NCI-H2227 (cell line): Measurements from ENCODE around the gene RDX.
"Not testable (repeated sequence)": the region's sequence is repeated elsewhere in the genome, so short reads cannot be mapped to it uniquely, and the experiment has no call there.

Experiments used
- DNase-seq: peaks from one replicate; lab custom pipeline; 2025; ENCODE audit not compliant: unreplicated experiment; lab: John Stamatoyannopoulos, UW

RDX gene

DNA sequence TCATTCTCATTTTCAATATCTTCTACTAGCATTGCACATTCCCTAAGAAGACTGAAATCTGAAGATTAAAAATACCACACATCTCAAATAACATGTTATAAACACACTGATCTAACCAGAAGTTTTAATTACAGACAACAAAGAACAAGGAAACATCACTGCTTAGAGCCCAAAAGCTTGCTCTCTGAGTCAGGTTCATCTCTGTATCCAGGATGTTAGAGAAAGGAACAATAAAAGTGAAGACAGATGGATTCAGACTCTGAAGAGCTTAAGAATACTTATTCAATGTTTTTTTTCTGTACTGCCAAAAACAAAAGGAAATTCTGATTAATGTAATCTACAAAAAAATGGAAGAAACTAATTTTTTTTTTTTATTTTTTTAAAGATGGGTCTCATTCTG lies 16.5 kb downstream of the RDX start:
- no peak for DNase-seq

DNA sequence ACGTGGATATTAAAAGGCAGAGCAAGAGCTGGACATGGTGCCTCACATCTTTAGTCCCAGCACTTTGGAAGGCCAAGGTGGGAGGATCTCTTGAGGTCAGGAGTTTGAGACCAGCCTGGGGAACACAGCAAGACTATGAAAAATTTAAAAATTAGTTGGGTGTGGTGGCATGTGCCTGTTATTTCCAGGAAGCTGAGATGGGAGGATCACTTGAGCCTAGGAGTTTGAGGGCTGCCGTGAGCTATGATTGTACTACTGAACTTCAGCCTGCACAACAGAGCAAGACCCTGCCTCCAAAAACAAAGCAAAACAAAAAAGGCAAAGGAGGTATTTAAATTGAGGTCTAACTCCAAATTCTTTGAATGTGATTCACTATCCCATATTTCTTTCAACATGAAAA lies 23.5 kb downstream of the RDX start:
- DNase-seq: no peak

DNA sequence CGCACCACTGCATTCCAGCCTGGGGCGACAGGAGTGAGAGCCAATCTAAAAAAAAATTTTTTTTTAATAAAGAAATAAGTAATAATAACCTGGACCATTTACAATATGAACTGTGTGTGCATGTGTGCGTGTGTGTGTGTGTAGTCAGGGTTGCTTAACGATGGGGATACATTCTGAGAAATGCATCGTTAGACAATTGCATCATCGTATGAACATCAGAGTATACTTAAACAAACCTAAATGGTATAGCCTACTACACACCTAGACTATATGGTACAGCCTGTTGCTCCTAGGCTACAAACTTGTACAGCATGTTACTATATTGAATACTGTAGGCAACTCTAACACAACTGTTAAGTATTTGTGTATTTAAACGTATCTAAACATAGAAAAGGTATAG lies 26.4 kb downstream of the RDX start:
- DNase-seq: no peak

DNA sequence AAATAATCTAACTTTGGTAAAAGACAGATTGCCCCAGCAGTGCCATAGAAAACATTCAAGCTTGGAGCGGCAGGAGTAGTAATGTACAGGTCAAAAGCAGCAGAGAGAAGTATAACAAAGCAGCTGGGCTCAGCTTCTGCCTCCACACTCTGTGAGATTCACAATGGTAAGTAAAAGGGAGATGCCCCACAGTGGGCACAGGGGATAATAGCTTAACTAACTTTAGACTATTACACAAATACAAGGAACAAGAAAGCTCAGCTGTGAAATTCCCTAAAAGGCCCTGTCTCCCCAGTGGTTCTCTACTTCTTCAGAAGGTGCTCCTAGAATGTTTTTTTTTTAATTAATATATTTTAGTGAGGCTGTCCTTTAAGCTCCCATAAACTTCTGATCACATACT lies 28.0 kb downstream of the RDX start:
- no peak for DNase-seq

DNA sequence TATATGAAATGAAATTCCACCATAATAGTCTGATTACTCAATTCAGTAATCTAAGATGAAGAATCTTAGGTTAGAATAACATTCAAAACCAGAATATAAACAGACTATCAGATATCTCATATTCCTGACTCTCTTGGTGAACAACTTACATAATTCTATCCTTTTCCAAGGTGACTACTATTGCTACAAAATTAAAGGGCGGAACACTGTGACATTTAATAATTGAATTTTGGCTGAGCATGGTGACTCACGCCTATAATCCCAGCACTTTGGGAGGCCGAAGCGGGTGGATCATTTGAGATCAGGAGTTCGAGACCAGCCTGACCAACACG lies 34.4 kb downstream of the RDX start:
- no peak for DNase-seq

DNA sequence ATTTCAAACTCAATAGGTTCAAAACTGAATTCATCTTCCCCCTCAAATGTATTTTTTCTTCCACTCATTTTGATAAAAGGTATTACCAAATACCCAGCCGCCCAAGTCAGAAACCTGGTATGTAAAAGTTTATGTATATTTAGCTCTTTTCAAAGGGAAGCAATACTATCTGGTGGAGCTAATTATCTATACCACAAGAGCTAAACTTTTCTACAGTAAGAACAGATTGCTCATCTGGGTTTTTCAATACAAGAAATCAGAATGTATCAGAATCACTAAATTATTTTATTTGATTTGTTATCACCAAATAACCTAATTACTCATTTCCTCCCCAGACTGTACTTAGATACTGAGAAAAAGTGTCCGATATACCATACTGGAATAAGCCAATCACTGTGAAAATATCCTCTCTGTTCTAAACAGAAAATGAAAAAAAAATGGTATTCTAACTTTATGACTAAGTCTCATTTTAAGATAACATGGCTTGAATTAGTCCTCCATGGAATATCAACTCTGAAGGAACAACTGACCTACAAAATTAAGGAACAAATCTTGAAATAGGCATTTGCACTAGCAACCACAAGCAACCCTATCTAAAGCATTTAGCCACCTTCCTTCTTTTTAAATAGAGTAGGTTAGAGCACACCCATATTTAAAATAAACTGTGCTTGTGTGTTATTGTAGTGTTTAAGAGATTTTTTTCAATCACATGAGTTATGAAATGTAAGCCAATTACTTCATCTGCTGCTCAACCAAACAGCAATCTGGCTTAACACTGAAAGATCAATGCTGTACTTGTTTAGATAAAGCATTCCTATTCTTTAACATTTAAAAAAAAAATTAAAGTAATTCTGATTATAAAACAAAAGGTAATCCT lies 35.0 kb downstream of the RDX start:
- no peak for DNase-seq

DNA sequence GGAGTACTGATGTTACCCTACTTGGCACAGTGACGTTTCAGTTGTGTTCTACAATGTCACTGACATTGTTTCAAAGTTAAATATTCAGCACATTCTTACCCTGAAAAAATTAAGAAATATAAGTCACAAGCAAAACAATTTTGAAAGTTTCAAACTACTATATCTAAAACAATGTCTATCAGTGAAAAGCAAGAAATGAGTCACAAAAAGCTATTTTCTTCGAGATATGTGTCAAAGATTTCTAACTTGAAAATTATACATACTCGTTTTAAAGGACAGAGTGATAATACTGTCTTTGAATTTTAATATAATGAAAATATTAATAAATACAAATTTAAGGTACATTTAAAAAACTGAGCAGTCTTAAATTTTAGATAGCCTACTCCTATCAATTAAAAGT lies 42.9 kb downstream of the RDX start:
- DNase-seq: no peak

DNA sequence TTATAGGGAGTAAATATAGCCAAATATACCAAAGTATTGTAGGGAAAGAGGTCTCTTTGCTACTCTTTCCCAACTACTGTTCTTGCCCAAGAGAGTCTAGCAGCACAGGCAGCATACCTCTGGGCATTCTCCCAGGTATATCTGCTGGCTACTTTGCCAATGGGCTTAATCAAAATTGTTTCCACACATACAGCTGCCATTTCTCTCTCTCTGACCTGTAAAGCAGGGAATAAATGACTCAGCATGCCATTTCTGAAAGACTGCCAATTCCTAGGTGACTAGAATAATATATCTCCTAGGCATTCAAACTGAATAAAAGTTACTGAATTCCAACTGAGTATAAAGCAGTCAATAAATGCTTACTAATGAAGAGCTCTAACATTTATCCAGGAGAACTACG lies 44.6 kb downstream of the RDX start:
- no peak for DNase-seq

DNA sequence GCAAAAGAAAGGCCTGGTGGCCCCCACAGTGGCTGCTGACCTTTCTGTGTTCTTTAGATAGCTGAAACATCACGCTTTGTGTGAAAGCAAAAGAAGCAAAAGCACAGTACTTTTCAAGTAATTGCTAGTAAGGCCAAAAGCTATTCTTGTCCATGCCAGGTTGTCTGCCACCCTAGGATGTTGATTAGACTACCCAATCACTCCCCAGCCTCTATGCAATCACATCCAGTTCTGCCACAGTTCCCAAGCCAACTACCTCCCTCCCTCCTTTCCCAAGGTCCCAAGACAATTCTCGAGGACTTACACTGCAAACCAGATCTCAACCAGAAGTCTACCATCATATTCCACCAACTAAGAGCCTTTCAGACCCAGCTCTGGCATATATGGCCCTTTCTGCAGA lies 46.2 kb downstream of the RDX start:
- DNase-seq: no peak

DNA sequence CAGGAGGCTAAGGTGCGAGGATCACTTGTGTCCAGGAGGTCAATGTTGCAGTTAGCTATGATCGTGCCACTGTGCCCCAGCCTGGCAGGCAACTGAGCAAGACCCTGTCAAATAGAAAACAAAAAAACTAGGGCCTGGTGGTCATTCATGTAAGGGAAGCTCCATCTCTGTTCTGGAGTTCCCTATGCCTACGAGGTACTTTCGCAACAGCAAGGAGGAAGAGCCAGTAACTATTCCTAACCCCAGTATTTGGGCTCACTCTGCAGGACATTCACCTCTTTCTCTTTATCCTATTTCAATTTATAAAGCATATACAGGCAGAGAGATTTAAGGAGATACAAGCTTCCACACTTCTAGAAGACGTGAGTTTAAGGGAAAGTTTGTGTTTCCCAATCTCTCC lies 46.6 kb downstream of the RDX start:
- DNase-seq: no peak

DNA sequence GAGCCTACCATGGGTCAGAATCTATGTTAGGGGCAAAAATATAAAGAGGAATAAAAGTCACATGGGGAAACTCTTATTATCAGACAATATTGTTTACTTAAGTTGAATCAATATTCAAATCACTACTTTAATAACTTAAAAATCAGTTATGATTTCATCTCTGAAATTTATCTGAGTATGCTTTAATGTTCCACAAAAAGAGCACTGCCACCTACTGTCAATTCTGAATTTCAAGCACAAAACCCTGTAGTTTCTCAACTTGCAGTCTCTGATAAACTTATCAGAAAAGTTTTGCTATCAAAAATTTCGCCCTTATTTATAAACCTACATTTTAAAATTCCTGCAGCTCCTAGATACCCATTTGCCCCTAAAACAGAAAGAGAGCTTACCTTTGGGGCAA lies 47.3 kb downstream of the RDX start:
- no peak for DNase-seq

DNA sequence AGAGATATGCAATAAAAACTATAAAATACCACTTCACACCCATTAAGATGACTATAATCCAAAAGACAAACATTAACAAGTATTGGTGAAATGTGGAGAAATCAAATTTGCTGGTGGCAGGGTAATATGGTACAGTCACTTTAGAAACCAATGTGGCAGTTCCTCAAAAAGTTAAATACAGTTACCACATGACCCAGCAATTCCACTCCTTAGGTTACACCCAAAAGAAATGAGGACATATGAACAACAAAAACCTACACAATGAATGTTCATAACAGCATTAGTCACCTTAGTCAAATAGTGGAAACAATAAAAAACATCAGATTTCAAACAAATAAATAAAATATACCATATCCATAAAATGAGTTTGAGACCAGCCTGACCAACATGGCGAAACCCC lies 52.6 kb downstream of the RDX start:
- DNase-seq: no peak

DNA sequence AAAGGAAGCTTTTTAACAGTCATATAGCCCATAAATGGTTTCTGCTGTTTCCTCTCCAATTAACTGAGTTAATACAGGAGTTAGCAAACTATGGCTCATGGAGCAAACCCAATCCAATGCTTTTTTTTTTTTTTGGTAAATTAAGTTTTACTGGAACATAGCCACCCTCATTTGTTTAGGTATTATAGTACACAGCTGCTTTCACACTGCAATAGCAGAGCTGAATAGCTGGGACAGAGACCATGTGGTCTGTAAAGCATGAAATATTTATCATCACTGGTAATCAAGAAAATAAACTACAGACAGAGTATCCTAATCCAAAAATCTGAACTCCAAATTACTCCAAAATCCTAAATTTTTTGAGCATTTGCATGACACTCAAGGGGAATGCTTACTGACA lies 53.7 kb downstream of the RDX start:
- DNase-seq: no peak

DNA sequence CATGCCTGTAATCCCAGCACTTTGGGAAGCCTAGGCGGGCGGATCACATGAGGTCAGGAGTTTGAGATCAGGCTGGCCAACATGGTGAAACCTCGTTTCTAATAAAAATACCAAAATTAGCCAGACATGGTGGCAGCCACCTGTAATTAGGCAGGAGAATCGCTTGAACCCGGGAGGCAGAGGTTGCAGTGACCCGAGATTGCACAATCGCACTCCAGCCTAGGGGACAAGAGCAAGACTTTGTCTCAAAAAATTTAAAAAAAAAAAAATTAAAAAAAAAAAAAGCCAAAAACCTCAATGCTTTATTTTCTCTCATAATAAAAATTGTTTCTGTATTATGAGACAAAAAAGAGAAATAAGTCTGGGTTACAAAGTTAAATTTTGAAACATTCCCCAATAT lies 54.2 kb downstream of the RDX start:
- DNase-seq: no peak

DNA sequence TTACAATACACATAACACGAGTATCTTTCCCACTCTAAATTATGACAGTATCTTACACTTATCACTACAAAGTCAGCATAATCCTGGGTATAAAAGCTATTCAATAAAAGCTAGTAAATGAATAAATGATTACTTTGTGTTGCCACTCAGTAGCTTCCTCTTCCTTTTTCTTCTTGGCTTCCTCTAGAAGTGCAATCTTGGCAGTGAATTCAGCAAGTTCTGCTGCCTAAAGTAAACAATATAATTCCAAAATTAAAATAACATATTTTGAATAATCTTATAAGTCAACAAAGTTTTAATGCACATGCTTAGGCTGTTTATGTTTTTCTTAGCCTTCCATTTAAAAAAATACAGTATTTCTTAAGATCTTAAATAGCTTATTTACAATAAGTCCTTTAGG lies 60.4 kb downstream of the RDX start:
- DNase-seq: no peak

DNA sequence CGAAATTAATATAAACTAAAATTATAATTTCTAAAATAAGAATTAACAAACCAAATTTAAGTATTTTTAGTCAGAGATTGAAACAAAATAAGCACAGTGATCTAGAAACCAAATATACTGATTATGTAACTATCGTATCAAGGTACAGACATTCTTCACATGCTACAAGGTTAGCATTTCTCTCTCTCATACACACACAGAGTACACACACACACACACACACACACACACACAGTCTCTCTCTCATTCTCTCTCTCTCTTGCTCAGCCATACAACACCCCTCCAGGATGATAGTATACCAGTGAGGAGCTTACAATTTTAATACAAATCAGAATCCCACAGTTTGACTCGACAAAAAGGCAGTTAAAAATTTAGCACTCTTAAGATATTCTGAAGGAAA lies 66.0 kb downstream of the RDX start:
- DNase-seq: no peak

DNA sequence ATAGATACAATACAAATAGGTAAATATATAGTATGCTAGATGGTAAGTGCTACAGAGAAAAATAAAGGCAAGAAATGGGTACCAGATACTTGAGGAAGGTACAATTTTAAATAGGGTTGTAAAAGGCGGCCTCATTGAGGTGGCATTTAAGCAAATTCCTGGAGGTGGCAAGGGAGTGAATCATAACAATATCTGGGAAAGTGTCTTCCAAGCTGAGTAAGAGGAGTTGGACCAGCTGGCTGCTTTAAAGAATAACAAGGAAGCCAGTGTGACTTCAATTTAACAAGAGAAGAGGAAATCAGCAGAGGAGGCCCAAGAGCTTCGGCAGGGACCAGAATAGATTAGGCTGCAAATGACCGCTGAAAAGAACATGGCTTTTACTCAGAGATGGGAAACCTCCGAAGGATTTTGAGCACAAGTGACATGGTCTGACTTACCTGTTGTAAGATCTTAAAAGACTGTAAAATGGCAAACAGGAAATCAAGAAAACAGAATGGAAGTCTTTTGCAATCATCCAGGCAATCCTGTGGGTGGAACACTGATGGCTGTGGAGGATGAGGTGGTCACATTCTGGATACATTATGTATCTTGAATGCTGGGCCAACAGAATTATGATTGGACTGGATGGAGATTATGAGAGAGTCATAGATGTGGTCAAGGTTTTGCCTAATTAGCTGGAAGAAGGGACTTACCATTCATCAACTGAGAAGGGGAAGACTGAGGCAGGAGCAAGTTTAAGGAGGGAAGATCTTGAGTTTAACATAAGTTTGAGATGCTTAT lies 77.2 kb downstream of the RDX start:
- DNase-seq: no peak

DNA sequence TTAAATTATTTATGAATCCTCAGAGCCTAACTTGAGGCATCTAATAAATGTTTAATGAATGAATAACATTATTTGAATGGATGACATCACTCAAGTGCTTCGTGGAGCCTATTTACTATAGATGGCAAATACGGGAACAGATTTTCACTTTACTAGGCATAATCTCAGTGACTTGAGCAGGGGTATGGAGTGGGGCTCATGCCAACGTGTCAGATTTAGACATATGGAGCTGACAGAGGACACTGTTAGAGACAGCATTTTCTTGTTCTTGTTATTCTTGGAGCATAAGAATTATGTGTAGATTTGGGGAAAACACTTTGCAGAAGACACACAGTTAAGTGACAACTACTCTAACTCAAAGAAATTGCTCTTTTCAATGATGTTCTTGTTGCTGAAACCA lies 78.5 kb downstream of the RDX start:
- no peak for DNase-seq

DNA sequence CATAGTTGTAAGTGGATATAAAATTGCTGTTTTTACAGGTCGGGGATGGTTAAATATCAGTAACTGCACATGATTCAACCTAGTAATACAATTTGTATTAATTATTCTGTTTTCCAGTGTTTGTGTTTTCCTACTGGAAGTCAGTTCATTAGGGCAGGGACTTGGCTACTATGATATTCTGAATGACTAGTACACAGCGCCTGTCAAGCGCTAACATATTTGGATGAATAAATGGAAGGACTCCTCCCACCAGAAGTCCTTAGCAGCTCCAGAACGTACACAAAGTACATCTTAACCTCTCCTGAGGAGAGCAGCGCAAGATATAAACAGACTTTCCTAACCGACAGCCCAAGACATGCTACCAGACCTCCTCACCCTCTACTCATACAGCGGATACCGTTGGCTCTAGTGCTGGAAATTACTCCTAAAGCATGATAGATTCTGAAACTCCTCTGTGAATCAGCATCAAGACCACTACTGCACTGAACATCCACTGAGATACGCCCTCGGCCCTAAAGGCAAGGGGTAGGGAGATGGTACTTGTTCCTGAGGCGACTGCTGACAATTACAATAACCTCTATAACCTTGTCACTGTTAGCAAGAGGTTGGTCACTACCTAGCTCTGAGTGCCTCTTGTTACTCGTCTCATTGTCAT lies 79.1 kb downstream of the RDX start:
- DNase-seq: no peak

DNA sequence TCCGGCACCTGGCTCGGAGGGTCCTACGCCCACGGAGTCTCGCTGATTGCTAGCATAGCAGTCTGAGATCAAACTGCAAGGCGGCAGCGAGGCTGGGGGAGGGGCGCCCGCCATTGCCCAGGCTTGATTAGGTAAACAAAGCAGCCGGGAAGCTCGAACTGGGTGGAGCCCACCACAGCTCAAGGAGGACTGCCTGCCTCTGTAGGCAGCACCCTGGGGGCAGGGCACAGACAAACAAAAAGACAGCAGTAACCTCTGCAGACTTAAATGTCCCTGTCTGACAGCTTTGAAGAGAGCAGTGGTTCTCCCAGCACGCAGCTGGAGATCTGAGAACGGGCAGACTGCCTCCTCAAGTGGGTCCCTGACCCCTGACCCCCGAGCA lies 87.1 kb downstream of the RDX start:
- not testable (repeated sequence) for DNase-seq

DNA sequence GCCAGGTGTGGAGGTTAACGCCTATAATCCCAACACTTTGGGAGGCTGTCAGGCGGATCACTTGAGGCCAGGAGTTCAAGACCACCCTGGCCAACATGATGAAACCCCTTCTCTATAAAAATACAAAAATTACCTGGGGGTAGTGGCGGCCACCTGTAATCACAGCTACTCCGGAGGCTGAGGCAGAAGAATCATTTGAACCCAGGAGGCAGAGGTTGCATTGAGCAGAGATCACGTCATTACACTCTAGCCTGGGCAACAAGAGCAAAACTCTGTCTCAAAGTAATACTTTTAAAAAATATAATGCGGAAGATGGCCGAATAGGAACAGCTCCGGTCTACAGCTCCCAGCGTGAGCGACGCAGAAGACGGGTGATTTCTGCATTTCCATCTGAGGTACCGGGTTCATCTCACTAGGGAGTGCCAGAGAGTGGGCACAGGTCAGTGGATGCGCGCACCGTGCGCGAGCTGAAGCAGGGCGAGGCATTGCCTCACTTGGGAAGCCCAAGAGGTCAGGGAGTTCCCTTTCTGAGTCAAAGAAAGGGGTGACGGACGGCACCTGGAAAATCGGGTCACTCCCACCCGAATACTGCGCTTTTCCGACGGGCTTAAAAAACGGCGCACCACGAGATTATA lies 87.6 kb downstream of the RDX start:
- DNase-seq: peak; percentile 11

DNA sequence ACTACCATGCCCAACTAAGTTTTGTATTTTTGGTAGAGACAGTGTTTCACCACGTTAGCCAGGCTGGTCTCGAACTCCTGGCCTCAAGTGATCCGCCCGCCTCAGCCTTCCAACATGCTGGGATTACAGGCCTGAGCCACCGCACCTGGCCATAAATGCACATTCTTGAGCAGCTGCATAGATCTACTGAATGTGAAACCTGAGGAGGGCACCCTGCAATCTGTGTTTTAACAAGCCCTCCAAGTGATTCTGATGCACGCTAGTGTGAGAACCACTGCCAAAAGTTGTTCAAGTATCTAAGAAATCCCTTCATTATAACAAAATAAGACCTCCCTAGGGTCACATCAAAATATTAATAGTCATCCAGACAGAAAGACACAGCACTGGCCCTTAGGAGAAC lies 89.3 kb downstream of the RDX start:
- no peak for DNase-seq
